PC-3 (cell line): ENCODE data around the gene PCDHA5.

ENCODE experiments used
- CTCF ChIP-seq: fragments of 300-600 bp; sonication (generic); conservative IDR thresholded peaks from 2 replicates; pipeline ENCODE4 v1.5.1; 2017; ENCODE audit warnings: antibody characterized with exemption, low read depth, mild to moderate bottlenecking, low read length
- EZH2 ChIP-seq: fragments of 300-600 bp; sonication (generic); IDR thresholded peaks from one replicate; pipeline ENCODE4 v1.6.1; 2017; ENCODE audit warnings: antibody characterized with exemption, mild to moderate bottlenecking, low read length; ENCODE audit not compliant: unreplicated experiment
- EZH2phosphoT487 ChIP-seq: fragments of 300-600 bp; sonication (generic); IDR thresholded peaks from 2 replicates; pipeline ENCODE4 v1.6.1; 2018; ENCODE audit warnings: mild to moderate bottlenecking, antibody characterized with exemption, low read length, borderline replicate concordance

- TF ChIP-seq CTCF = no peak
- TF ChIP-seq EZH2phosphoT487 = no peak
- TF ChIP-seq EZH2 = no peak
Measured at GRCh38 chr5:140833993-140834392, 12.6 kb downstream of the PCDHA5 start, which contains the start of gene PCDHA7.
